GM19043 (cell line): Measurements from ENCODE around the gene NLK.
"Not testable (repeated sequence)": the region's sequence is repeated elsewhere in the genome, so short reads cannot be mapped to it uniquely, and the experiment has no call there.

Experiments
- ATAC-seq: cut with Tn5 transposase; IDR thresholded peaks from one replicate; pipeline ENCODE4 v1.9.1; 2021; ENCODE audit warnings: low read depth; ENCODE audit not compliant: unreplicated experiment

NLK gene

DNA sequence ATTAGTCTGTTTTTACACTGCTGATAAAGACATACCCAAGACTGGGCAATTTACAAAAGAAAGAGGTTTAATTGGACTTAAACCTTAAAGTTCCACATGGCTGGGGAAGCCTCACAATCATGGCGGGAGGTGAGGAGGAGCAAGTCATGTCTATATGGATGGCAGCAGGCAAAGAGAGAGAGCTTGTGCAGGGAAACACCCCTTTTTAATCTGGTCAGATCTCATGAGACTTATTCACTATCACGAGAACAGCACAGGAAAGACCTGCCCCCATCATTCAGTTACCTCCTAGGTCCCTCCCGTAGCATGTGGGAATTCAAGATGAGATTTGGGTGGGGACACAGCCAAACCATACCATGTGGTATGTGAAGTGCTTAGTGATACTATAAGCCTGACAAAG is 144.0 kb downstream of the NLK start:
- ATAC-seq, result not testable (repeated sequence)

DNA sequence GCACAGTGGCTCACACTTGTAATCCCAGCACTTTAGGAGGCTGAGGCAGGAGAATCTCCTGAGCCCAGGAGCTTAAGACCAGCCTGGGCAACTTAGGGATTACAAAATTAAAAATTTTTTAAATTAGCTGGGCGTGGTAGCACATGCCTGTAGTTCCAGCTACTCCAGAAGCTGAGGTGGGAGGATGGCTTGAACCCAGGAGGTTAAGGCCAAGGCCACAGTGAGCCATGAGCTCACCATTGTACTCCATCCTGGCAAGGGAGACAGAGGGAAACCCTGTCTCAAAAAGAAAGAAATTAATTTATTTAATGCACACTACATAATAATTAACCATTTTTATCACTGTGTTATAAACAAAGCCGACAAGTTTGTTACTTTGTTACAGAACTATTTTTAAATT is 145.5 kb downstream of the NLK start:
- no peak for ATAC-seq

DNA sequence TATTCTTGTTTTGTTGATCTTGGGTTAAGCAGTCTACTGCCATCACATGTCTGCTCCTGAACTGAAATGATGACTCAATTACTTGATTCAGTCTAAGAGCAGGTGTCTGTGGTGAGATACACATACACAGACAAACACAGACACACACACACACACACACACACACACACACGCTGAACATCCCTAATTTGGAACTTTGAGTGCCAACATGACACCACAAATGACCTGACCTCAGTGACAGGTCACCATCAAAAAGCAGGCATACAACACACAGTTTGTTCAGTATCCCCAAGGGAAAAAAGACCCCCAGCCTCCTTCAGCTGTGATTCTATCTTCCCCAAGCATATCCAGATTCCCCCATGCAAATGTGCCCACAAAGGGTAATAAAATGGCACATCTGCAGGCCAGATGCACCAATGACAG is 146.4 kb downstream of the NLK start:
- no peak for ATAC-seq

DNA sequence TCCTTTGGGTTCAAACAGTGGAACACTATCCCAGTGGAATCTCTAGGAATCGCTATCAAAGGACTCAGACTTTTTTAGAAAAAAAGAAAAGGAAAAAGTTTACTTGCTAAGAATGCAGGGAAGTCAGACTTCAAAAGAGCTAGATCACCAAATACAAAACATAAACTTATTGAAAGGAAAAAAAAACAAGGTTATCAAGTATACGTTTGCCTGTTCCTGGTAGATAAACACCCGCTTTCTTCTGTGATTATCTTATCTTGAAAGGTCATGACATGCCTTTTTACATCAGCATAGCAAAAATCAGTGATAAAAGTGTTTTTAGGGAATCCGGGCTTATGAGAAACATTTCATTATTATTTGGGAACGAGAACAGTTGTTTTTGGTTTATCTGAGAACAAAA is 147.2 kb downstream of the NLK start:
- ATAC-seq, result no peak

DNA sequence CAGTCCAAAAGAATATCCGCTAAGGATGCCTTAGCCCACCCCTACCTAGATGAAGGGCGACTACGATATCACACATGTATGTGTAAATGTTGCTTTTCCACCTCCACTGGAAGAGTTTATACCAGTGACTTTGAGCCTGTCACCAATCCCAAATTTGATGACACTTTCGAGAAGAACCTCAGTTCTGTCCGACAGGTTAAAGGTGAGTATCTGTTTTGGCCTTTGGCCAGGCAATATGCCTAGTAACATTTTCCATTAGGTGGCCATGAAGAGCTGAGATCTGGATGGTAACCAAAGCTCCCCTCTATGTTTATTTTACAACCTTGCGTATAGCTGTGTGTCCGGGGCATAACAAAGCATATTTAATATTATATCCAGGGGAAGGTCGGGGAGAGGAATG is 148.5 kb downstream of the NLK start:
- no peak for ATAC-seq

DNA sequence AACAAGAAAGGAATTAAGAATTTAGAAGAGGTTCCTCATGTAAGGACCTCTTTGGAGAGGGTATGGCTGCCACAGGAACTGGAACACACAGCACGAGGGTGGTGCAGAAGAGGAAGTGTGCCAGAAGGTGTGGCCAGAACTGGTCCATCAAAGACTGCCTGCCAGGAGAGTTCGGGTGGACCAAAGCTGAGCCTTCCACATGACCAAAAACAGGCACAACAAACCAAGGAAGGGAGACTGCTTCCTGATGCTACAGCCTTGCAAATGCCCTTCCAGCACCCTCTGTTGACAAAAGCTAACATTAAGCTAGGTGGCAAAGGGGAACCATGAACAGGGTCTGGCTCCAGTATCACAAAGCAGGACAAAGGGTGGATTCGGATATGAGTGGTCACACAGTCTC is 150.8 kb downstream of the NLK start:
- no peak for ATAC-seq

DNA sequence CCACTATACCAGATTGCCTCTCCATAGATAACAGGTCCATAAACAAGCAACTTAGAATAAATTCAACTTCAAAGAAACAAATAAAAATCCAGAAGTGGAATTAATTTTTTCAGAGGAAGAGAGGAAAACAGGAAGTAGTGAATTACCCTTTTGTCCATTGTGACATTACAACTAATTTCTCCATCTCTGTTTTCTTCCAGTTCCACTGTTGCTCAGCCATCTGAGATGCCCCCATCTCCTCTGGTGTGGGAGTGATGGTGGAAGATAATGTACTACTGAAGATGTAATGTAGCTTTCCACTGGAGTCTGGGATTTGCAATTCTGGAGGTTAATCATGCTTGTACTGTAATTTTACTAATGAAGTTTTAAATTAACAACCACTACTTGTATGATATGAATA is 151.9 kb downstream of the NLK start:
- no peak for ATAC-seq

DNA sequence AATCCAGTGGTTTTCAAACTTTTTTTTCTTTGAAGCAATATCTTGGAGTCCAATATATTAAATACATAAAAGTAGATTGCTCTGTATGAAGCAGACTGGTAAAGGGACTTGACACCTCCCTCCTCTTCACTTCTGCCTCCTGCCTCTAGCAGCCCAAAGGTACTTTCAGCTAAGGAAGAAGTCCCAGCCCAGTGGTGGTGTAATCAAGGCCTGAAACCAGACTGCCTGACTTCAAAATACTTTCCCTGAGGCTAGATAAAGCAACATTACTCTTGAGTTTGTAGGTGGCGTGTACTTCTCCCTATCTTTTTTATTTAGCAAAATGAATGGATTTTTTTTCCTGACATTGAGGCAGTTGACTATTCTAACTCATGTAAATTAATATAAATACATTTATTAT is 154.2 kb downstream of the NLK start:
- no peak for ATAC-seq

DNA sequence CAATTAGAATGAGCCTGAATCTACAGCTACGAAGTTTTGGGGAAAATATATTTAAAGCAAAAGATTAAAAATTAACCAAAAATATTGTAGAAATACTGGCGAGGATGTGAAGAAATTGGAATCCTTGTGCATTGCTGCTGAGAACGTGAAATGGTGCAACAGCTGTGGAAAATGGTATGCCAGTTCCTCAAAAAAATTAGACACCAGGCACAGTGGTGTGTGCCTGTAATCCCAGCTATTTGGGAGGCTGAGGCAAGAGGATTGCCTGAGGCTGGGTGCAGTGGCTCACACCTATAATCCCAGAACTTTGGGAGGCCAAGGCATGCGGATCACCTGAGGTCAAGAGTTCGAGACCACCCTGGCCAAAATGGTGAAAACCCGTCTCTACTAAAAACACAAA is 156.6 kb downstream of the NLK start:
- ATAC-seq, result no peak

DNA sequence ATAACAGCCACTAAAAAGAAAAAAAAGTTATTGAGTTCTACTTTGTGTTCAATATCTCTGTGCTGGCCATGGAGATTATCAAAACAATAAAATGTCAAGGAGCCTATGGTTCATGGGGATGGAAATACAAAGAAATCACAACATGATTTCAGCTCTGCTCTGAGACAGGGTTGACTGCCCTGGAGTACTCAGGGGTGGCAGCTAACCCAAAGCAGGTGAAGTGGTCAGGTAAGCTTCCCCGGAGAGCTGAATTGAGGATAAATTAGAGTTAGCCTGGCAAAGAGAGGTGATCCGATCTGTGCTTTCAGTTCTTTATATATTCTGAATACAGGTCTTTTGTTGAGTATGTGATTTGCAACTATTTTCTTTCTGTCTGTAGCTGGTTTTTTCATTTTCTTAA is 157.3 kb downstream of the NLK start:
- no peak for ATAC-seq

DNA sequence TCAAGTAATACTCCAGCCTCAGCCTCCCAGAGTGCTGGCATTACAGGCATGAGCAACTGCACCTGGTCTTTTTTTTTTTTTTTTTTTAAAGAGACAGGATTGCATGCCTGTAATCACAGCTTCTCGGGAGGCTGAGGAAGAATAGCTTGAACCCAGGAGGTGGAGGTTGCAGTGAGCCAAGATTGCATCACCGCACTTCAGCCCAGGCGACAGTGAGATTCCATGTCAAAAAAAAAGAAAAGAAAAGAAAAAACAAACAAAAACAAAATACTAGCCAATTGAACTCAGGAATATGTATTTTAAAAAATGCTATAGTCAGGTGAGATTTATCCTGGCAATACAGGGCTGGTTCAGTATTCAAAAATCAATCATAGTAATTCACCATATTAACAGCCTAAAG is 158.8 kb downstream of the NLK start:
- ATAC-seq, result no peak

DNA sequence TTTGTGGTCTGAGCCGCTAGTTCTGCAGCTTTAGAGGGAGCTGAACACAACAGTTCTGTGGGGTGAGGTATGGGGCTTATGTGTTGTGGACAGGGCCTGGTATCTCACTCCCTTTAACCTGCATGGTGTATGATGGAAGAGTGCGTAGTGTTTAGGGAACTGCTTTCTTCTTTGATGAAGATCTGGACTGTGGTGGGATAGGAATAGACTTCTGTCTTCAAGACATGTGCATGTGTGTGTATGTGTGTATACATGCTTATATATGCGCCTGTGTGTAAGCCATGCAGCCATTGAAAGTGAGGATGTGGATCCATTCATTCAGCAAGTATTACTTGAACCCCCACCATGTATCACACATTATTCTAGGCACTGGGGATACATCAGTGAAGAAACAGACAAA is 161.8 kb downstream of the NLK start:
- no peak for ATAC-seq

DNA sequence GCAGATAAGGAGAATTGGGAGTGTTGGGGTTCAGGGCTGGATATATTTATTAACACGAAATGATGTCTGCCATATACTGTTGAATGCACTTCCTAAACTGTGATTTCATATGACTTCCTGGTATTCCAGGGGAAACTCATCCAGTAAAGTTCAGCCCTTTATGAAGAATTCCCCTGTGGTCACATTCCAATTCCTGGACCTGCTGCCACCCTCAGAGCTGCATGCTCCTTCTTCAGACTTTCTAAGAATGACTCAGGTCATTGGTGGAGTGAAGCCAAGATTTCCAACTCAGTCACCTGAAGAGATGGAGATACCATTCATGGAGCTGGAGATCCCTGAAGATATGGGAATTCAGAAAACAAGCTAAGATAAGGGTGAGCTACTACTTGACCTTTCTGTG is 162.3 kb downstream of the NLK start:
- ATAC-seq, result no peak

DNA sequence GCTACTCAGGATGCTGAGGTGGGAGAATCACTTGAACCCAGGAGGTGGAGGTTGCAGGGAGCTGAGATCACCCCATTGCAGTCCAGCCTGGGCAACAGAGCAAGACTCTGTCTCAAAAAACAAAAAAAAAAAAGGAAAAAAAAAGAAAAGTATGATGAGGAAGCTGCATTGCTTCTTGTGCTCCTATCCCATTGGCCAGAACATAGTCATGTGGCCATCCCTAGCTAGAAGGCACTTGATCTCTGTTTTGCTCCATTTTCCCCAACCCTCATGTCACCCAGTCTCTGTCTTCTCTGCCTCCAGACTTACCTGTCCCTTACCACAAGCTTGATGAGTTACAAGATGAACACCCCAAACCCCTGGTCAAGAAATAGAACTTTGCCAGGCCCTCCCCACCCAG is 163.8 kb downstream of the NLK start:
- ATAC-seq, result no peak

DNA sequence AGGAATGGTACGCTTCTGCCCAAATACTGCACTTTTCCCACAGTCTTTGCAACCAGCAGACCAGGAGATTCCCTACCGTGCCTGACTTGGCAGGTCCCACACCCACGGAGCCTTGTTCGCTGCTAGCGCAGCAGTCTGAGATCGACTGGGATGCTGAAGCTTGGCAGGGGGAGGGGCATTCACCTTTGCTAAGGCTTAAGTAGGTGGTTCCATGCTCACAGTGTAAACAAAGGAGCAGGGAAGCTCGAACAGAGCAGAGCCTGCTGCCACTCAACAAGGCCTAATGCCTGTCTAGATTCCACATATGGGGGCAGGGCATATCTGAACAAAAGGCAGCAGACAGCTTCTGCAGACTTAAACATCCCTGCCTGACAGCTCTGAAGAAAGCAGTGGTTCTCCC is 169.3 kb downstream of the NLK start:
- ATAC-seq, result no peak

DNA sequence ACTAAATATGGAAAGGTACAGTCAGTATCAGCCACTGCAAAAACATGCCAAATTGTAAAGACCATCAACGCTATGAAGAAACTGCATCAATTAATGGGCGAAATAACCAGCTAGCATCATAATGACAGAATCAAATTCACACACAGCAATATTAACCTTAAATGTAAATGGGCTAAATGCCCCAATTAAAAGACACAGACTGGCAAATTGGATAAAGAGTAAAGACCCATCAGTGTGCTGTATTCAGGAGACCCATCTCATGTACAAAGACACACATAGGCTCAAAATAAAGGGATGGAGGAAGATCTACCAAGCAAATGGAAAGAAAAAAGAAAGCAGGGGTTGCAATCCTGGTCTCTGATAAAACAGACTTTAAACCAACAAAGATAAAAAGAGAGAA is 171.1 kb downstream of the NLK start:
- not testable (repeated sequence) for ATAC-seq

DNA sequence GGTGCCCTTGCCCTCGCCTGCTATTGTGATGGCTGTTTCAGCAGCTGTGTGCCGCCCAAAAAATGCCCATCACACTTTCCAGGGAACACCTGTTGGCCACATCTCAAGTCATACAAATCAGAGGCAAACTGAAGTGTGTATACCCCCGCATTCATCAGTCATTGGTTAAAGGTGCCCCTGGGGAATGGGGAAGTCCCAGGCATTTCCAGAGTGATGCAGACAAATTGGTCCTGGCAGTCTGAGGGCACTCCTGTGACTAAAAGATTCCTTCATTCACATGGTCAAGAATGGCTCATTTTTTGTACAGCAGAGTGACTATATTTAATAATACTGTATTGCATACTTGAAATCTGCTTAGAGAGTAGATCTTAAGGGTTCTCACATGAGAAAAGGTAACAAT is 173.6 kb downstream of the NLK start:
- no peak for ATAC-seq

DNA sequence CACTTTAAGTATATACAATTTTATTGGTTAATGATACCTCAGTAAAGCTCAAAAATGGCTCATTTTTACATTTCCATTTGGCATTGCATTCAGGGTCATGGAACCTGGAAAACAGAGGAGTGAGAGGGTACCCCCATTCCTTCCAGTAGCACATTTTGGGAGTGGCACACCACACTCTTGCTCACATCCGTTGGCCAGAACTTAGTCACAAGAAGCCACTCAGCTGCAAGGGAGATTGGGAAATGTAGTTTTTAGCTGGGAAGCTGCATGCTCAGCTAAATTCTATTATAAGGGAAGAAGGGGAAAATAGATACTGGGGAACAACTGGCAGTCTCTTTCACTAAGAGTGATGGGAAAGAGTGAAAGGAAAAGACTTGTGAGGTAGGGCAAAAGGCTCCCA is 174.1 kb downstream of the NLK start:
- ATAC-seq, result no peak

DNA sequence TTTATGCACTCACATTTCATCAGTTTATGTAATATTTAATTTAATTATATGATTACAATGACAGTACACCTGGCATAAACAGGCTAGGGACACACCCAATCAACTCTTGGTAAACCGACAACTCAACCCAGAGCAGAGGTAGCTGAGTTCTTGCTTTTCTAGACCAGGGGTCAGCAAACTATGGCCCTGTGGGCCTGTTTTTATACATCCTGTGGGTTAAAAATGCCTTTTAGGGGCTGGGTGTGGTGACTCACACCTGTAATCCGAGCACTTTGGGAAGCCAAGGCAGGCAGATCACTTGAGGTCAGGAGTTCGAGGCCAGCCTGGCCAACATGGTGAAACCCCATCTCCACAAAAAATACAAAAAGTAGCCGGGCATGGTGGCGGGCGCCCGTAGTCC is 177.3 kb downstream of the NLK start:
- no peak for ATAC-seq

DNA sequence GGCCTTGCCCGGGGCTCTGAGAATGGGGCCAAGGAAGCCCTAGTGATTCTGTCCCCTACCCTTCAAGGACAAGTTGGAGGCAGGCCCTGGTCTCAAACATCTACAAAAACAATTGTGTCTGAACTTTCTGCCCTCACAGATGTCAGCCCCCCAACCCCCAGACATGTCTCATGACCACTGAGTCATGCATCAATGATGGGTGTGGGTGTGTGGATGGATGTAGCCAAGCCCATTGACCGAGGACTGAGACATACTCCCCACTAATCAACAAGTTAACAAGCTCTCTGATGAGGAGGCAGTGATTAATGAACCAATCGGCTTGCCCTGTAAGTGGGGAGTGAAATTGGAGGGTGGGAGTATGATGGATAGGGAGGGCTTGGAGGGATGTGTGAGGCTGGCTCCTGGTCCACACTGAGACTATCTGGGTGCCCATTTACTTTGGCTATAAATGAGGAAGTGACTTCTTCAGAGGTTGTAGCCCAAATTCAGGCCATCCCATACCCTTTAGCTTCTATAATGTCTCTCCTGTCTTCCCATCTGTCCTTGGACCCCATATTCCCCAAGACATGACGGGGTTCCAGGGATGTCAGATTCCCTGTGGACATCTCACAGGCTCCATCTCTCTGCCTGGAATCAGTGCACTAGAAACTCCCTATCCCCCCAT is 179.4 kb downstream of the NLK start:
- no peak for ATAC-seq

DNA sequence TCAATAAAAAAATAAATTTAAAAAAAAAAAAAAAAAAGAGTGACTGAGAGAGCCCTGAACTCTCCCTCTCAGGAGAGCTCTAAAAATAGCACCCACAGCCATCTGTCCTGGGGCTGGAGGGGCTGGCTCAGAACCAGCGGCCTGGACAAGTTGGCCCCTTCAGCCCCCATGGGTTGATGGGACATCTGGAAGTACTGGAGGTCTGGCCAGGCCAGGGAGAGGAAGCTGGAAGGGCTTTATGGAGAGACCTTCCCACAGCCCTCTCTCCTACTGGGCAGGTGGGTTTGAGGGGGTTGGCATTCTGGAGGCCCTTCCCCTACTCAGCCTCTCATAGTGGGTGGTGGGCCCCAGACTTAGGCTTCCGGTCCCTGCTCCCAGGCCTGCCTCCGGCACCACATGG is 182.8 kb downstream of the NLK start:
- no peak for ATAC-seq

DNA sequence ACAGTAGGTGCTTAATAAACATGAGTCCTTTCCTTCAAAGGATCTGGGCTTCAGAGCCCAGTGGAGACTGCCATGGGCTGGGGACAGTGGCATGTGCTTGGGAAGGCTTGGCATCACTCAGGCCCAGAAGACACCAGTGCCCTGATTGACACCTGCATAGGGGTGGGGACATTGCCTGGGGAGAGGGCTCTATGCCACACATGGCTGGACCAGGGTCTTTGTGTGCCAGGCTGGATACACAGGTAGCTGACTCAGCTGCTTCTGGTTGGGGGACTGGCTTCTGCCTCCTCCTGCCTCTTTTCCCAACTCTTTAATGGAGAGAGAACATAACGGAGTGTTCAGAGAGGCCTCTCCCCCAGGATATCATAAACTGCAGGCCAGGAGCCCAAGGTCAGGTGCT is 183.4 kb downstream of the NLK start:
- no peak for ATAC-seq
